ENCODE results near the gene RCL1.

- TF ChIP-seq GATA2 (IDR thresholded peaks at IDR 0.05; ENCODE audit: low read depth, low read length) (no peak), GATA3 (IDR thresholded peaks at IDR 0.05; ENCODE audit: low read depth, low read length) (no peak)
Observed at GRCh38 chr9:4866239-4866969, 73.7 kb downstream of the RCL1 start.

All from SH-SY5Y (cell line).